Measurements from ENCODE around the gene CYP2A6.

The CYP2A6 gene

DNA sequence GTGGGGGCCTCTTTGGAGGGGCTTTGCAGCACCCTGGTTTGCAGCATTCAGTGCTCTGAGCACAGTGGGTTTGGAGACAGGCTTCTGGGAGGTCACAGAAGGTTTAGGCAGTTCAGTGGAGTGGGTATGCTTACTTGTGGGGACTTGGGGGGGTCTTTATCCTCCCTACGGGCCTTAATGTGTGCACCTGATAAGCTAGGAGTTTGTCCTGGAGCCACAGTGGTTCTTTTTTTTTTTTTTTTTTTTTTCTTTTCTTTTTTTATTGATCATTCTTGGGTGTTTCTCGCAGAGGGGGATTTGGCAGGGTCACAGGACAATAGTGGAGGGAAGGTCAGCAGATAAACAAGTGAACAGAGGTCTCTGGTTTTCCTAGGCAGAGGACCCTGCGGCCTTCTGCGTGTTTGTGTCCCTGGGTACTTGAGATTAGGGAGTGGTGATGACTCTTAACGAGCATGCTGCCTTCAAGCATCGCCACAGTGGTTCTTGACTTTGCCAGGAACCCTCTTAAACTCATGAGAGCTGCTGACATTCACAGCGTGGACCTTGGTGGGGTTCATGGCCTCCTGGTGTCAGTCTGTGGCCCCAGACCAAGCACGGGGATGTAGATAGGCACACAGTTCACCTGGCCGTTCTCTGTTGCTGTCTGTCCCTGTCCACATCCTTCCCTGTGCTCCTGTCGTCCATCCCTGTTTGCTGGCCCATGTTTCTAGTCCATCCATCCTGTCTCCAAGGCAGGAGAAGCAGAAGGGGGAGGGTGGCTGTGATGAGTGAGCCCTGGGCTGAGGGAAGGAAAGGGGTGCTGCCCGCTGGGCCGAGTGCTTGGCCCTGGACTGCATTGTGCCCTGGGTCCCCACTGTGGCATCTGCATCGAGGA lies 48.6 kb downstream of the CYP2A6 start:
- DNase-seq (ENCODE audit: low spot score) = no peak

DNA sequence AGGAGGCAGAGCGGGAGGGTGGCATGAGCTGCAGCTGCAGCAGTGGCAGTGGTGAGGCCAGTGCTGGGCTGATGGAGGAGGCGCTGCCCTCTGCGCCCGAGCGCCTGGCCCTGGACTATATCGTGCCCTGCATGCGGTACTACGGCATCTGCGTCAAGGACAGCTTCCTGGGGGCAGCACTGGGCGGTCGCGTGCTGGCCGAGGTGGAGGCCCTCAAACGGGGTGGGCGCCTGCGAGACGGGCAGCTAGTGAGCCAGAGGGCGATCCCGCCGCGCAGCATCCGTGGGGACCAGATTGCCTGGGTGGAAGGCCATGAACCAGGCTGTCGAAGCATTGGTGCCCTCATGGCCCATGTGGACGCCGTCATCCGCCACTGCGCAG lies 49.3 kb downstream of the CYP2A6 start:
- DNase-seq (ENCODE audit: low spot score) = no peak

GRCh38 chr19:40800339-40800996 lies 49.8 kb downstream of the CYP2A6 start:
- no peak for DNase-seq (ENCODE audit: low spot score)

GRCh38 chr19:40799558-40800338 lies 50.5 kb downstream of the CYP2A6 start:
- DNase-seq (ENCODE audit: low spot score) = peak; percentile 47

GRCh38 chr19:40798683-40799557 lies 51.3 kb downstream of the CYP2A6 start, which contains the start of gene EGLN2:
EGLN2 (plus strand) TSS chr19:40799191; CDS start chr19:40800573, 1,382 bp downstream.
- DNase-seq (ENCODE audit: low spot score) = peak; percentile 95

DNA sequence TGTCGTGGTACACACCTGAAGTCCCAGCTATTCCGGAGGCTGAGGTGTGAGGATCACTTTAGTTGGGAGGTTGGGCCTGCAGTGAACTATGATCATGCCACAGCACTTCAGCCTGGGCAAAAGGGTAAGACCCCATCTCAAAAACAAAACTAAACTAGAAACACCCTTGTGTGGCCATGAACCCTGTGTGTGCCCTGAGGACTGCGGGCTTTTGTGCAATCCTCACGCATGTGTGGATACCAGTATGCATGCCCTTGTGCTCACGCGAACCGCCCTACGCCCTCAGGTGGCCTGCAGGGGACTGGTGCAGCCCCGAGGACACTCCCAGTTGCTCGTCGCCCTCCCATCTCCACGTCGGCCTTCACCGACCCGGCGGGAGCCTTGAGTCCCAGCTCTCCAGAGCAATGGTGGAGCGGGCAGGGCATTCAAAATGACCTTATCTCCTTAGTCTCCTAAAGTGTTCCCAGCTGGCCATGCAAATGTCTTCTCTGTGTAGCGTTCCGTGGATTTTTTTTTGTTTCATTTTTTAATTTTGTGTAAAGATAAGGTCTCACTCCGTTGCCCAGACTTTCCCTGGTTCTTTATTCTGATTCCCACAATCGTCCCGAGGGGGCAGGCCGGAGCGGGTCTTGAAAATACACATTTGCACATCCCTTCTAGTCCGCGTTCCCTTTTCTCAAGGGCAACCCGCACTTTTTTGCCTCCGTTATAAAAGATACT lies 52.1 kb downstream of the CYP2A6 start:
- peak; percentile 82 for DNase-seq (ENCODE audit: low spot score)

DNA sequence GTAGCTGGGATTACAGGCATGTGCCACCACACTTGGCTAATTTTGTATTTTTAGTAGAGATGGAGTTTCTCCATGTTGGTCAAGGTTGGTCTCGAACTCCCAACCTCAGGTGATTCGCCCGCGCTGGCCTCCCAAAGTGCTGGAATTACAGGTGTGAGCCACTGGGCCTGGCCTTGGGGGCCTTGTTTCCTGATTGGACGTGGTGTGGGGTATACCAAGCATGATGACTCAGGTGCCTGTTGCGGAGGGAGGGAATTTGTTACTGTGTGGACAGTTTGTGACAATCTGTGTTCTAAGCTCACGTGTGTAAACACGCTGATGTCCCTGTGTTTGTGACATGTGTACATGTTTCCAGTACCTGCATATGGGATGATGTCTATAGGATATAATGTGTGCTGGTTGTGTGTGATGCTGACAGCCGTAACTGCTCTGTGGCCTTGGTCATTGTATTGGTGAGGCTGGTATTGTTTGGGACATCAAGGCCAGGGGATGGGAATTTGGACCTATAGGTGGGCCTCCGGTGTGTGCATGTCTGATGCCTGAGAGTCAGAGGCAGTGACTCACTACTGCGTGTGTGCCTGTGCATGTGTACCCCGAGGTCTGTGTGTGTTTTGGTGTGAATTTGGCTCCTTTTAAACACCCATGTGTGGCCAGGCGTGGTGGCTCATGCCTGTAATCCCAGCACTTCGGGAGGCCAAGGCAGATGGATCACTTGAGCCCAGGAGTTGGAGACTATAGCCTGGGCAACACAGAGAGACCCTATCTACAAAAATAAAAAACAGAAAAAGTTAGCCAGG lies 52.9 kb downstream of the CYP2A6 start:
- no peak for DNase-seq (ENCODE audit: low spot score)

Measured in hepatic stellate cell (primary cell).